GM19463 (cell line): ENCODE measurements around the gene GLIS1.
"Not testable (repeated sequence)": the region's sequence is repeated elsewhere in the genome, so short reads cannot be mapped to it uniquely, and the experiment has no call there.

Source experiments
- ATAC-seq: cut with Tn5 transposase; IDR thresholded peaks from one replicate; pipeline ENCODE4 v1.9.1; 2021; ENCODE audit warnings: mild to moderate bottlenecking, moderate library complexity; ENCODE audit not compliant: unreplicated experiment

The GLIS1 gene

DNA sequence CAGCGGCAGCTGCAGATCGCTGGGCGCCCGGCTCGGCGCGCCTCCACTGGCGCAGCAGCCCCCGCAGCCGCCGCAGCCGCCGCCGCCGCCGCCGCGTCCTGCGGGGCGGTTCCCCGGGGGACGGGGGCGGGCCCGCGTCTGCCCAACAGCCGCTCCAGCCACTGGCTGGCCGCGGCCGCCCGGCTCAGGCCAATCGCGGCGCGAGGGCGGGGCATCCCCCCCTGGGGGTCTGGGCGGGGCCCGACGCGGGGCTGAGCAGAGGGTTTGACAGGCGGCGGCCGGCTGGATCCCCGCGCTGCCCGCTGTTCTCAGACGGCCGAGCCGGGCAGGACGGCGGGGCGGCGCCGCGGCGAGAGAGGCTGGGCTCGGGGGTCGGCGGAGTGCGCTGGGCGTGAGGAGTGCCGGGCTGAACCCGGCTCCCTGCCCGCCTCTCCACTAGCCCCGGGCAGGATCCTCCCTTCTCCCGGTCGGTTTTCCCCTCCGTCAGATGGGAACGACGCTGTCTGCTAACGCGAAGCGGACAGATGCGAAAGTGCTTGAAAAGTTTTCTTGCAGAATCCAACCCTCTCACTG lies at the start of gene GLIS1:
GLIS1 (minus strand) TSS at position 56 of the 573 bp plus-strand sequence. CDS start 1,100 bp downstream, outside the sequence.
- ATAC-seq, result peak; percentile 92

DNA sequence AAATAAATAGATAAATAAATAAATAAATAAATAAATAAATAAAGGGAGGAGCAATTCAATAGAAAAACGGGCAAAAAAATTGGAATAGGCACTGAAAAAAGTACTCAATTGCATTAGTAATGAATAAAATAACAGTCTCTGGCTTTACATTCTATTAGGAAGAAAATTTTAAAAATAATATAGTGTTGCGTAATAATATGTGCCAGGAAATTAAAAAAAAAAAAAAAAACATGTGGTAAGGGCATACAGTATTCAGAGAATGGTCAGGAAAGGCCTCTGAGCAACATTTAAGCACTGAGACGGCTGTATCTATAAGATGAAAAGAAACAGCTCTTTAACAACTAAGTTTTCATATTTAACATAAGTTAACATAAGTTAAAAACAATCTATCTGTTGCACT lies 48.7 kb upstream of the GLIS1 start:
- no peak for ATAC-seq

GRCh38 chr1:53783056-53783455 lies 44.1 kb upstream of the GLIS1 start:
- ATAC-seq, result no peak

DNA sequence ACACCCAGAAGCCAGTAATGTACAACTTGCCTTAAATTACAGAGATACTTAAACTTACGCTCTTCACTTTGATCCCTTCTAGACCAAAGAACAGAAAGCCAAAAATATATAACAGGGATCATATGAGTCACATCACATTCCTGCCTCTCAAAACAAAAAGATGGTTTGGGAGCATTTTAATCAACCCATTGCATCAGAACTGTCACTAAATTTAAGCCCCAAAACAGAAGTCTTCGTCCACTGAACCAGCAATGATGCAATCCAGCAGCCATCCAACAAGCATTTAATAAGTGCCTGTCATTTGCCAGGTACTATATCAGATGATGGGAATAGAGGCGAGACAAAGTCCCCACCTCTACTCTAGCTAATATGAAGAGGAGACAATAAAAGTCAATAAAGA lies 42.7 kb upstream of the GLIS1 start:
- no peak for ATAC-seq

- no peak for ATAC-seq
Measured at GRCh38 chr1:53777272-53777671, 38.3 kb upstream of the GLIS1 start.

GRCh38 chr1:53771648-53772047 lies 32.7 kb upstream of the GLIS1 start:
- ATAC-seq, result no peak

DNA sequence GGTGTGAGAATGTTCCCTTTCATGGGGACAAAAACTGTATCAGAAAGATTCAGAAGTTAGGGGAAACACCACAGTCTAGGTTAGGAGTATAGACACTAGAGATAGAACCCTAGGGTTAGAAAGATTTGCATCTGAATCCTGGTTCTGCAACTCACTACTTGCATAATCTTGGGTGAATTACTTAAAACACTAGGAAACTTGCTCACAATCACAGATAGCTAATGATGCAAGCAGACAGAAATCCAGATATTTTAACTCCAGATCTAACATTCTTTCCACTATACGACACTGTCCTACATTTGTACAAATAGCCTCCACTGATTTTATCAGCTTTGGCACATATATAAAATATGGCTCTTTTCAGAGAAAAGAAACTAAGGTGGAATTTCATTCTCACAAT lies 30.8 kb upstream of the GLIS1 start:
- no peak for ATAC-seq

GRCh38 chr1:53769184-53769583 lies 30.2 kb upstream of the GLIS1 start:
- no peak for ATAC-seq

DNA sequence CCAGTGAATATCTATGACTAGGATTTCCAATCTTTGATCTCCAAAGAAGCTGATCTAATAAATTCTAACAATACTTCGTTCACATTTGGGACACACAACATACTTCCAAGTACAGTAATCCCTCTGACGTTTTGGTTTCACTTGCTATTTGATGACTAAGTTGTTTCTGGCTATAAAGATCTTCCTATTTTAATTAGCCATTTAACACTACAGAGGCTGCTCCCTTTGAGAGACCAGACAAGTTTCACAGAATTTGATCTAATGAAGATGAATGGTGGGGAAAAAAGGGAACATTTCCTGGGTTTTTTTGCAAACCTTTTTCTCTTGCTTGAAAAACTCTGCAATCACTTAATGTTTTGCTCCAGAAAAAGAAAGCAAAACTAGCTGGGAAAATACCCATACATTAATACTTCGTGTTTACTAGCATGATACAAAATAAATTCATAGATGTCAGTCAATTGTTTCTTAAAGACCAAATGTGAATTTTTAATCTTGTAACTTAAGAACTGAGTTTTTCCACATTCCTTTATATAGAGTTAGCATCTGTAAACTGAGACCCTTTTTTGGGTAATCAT lies 28.0 kb upstream of the GLIS1 start:
- no peak for ATAC-seq

DNA sequence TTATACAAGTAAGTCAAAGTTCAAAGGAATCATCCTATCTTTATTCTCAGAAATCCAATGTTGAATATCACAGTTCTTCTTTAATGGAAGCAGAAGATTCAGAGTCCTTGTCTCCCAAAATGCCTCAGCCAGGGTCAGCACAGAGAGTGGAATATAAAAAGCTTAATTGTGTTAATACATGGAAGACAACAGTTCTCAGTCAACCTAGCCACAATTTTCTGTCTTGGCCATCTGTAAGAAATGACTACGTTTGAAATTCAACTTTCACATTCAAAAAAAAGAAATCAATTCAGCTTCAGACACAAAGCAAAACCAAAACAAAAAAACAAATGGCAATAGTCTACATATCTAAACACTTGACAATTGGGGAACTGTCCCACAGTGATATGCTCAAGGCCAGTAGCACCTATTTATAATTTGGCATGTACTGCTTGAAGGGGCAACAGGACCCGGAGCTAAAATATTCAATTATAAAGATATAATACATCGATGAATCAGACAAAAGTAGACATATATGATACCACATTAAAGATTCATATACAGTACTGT lies 27.3 kb upstream of the GLIS1 start:
- ATAC-seq, result no peak

DNA sequence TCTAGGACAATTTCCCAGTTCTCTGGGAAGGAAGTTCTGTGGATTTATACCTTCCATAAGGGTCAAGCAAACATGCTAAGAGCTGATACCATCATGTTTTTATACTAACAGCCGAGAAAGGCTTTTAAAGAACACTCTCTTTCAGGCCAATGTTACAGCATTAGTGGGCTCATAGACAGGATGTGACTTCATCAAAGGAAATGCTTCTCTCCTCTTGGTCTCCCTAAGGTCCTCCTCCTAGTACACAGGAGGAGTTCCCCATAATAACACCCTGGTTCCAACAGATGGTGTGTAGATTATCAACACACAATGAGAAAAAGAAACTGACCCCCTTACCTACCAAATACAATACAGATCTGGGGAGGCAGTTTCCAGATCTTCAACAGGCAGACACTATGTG lies 26.7 kb upstream of the GLIS1 start:
- no peak for ATAC-seq

DNA sequence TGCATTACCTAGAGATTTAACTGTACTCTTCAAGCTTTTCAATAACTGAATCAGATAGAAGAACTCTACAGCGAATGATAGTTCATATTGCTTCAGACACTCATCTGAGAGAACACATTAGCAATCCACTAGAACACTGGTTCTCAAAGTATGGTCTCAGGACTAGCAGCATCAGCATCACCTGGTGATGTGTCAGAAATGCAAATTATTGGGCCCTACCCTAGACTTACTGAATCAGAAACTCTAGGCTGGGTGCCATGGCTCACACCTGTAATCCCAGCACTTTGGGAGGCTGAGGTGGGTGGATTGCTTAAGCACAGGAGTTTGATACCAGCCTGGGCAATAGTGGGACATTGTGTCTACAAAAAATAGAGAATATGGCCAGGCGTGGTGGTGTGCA lies 24.9 kb upstream of the GLIS1 start:
- ATAC-seq, result no peak

DNA sequence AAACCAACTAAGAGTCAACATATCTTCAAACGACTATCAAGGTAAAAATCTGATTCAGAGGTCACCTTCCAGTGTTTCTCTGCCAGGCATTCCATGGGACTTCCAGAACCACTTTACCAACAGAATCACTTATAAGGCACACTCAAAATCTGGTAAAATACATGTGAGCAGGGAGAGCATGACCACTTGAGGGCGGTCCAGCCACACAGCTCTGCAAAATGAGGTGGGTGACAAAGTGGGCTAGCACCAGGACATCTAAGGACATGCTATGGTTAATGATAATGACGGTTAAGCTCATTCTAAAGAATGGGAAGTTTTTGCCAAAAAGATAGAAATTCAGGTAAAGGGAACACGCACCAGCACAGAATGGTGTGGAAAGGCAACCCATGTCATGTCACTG lies 24.5 kb upstream of the GLIS1 start:
- no peak for ATAC-seq

GRCh38 chr1:53760497-53760896 lies 21.5 kb upstream of the GLIS1 start:
- not testable (repeated sequence) for ATAC-seq

GRCh38 chr1:53755874-53756273 lies 16.9 kb upstream of the GLIS1 start:
- ATAC-seq, result no peak

- ATAC-seq, result no peak
Measured at GRCh38 chr1:53754484-53755312, 15.7 kb upstream of the GLIS1 start.

GRCh38 chr1:53752281-53752680 lies 13.3 kb upstream of the GLIS1 start:
- ATAC-seq, result no peak

GRCh38 chr1:53747841-53748240 lies 8.9 kb upstream of the GLIS1 start:
- no peak for ATAC-seq

- no peak for ATAC-seq
Measured at GRCh38 chr1:53740621-53741105, 1.7 kb upstream of the GLIS1 start.

GRCh38 chr1:53738205-53739108 lies 507 bp downstream of the GLIS1 start:
- peak; percentile 15 for ATAC-seq
